ENCODE measurements around the gene MUC15. TPM values are rescaled to one million over a fixed set of nuclear protein-coding genes. Genes with fewer than 3 reads are reported as not detected.

MUC15 gene
- polyA plus RNA-seq, 1 donor, result 3.2 TPM

DNA sequence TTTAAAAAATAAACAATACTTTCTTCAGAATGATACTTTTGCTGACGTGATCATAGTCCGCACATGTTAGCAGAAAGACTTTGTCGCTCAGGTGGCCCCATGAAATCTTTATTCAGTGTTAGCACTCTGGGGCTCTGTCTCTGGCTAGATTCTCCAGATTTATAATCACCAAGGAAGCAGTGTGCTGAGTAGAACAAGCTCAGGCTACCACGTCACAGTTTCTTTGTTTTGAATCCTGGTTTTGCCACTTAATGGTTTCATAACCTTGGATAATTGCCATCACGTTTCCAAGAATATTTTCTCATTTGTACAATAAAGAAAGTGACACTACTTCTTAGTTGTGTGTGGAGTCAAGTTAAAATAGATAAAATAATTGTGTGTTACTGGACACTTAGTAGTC lies 3.9 kb upstream of the MUC15 start:
- DNase-seq, result no peak

DNA sequence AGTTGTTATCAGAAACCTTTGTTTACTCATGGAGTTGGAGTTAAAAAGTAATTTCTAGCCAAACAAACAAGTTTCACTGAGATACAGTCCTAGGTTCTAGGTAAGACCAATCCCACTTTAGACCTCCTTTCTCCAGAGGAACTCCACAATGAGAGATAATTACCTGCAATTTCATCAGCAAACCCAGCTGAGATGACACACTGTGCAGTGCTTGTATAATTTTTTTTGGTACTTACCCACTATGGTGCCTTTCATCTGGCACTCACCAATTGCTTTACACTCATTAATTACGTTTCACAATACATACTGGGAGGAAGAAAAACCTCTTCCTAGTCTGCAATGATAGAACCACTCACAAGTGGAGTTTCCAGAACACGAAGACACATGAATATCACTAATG lies 1.8 kb upstream of the MUC15 start:
- no peak for DNase-seq

DNA sequence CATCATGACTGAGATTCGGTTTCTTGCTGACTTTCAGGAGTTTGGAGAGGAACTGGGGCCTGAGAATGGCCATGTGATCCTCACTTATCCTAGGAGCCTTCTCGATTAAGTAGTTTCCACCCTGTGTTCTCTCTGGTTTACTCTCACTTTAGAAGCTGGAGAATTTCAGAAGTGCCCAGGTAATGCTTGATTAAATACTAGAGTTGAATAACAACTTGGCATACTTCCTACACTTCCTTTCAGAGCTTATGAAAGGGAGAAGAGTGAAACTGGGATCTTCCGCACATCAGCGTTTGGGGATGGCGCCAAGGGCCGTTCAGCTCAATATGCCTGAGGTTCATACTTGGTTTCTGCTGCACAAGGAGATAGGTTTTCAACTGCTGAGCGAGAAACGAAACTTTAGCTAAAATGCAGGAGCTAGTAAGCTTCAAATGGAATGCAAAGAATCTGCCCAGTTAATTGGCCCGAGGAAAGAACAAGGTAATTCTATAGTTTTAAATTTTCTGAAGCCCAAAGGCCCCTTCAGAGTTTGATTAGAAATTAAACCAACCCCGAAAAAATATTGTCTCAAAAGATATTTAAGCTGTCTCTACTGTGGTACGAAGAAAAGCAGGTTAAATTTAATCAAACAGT lies 823 bp upstream of the MUC15 start:
- DNase-seq, result peak; percentile 21

GRCh38 chr11:26569646-26570045 lies 2.4 kb downstream of the MUC15 start:
- no peak for DNase-seq

DNA sequence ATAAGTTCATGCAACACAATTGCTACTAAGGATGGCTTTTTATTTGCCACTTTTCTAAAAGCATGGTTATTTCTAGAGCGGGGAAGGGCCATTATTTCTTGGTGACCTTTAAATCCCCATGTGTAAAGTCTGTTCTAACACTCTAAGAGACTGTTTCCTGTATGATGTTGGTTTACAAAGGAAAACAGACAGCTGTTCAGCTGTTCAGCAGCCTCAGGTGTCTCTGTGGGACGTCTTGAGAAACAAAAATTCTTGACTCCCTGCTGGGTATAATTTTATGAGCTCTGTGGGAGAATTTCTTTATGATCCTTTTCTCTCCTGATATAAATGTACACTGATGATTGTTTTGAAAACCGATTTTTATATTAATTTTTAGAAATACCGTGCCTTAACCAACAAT lies 13.9 kb downstream of the MUC15 start:
- no peak for DNase-seq

GRCh38 chr11:26557666-26558065 lies 14.4 kb downstream of the MUC15 start:
- DNase-seq, result no peak

DNA sequence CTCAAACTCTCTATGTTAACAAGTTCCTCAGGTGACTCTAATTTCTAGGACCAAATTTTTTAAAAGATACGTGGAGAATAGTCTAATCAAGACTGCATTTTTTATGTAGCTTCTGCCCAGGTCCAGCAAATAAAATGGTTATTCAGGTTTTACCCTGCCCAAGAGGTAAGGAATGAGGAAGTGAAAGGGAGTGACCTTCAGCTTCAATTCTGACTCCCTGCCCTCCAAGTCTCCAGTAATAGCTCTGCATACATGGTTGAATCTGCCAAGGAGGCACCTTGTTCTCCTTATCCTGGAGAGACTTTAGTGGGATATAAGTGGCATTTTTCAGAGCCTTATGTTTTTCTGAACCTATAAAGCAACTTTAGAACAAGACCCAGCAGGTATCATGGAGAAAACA lies 15.5 kb downstream of the MUC15 start:
- no peak for DNase-seq

DNA sequence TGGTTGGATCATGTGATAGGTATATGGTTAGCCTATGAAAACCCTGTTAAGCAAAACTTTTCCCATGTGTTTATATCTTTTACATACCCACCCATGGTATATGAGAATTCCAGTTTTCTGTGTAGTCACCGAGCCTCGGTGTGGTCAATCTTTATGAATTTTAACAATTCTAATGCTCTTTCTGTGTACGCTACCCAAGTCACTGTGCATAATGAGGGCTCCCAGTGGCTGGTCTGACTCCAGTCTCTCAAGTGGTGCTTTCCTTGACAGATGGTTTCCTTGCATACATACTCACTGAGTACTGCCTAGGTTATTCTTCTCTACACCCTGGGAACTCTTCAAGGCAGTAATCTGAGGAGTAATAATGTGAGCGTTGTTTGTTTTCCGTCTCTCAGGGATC lies 17.6 kb downstream of the MUC15 start:
- DNase-seq, result no peak

GRCh38 chr11:26553182-26553581 lies 18.9 kb downstream of the MUC15 start:
- DNase-seq, result no peak

DNA sequence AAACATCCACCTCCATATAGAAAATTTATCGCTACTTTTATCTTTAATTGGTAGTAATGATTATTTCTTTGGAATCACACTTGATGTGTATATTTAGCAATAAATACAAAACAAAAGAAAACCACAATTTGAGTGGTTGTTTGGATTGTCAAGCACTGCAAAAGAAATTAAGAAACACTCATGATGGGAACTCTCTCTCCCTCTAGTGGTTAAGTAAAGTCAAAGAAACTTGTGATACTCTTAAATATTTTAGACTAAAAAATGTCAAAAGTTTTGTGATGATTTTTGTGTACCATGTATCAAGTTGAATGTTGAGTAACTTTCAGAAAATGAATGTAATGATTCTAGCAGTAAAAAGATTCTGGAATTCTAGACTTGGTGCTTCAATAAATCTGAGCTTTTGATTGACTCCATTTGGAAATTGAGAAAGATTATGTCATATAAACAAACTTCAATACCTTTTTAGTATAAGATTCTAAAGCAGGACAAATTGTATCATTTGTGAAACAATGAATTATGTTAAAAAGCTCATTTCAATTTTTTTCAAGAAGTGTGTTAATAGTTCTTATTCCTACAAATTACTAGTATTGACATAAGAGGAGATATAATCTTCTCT lies 20.8 kb downstream of the MUC15 start:
- no peak for DNase-seq

- no peak for DNase-seq
Observed at GRCh38 chr11:26550022-26550421, 22.0 kb downstream of the MUC15 start.

DNA sequence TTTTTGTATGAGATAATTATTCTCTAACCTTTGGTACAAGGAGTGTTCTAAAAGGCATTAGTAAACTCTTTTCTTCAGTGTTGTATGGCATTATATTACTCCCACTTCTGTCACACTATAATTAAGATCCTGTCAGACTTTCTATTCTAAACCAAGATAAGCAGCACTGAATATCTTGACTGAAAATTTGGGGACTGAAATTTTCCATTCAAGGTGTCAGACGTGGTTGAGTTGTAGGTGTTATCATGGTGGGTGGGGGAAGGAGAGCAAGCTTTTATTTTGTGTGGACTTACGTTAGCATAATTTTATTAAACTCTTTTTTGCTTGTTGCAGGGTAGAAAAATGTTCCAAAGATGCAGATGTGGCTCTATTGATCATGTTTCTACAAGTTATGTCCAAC lies 22.9 kb downstream of the MUC15 start:
- no peak for DNase-seq

- DNase-seq, result no peak
Observed at GRCh38 chr11:26541870-26542269, 30.2 kb downstream of the MUC15 start.

DNA sequence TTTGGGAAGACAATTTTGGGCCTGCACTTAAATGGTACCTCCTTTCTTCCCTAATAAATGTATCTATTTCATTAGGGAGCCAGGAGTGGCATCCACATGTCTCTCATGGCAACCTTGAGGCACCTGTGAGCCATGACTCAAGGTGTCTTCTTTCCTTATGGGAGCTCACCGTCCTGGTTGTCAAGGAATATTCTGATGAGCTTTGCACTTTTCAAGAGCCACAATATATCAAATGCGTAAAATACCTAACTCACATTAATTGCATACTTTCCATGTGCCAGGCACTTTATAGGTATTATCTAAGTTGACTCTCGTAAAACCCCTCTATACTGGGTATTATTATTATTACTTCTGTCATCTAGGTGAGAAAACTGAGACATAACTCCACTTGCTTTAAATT lies 32.5 kb downstream of the MUC15 start:
- DNase-seq, result no peak

DNA sequence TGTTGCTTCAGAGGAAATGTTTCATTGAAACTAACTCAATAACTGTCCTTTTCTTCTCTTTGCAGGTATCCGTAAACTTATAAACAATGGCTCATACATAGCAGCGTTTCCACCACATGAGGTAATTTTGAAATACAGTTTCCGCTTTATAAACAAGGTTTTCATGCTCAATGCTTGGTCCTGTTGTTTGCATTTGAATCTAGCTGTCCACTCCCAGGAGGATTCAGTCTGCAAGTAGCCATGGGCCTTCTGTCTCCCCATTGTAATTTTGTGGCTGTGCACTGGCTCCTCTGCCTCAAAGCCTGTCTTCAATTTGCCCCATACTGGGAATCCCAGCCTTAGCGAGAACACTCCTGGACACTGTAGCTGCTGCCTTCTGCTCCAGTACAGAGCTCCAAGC lies 34.7 kb downstream of the MUC15 start:
- no peak for DNase-seq

DNA sequence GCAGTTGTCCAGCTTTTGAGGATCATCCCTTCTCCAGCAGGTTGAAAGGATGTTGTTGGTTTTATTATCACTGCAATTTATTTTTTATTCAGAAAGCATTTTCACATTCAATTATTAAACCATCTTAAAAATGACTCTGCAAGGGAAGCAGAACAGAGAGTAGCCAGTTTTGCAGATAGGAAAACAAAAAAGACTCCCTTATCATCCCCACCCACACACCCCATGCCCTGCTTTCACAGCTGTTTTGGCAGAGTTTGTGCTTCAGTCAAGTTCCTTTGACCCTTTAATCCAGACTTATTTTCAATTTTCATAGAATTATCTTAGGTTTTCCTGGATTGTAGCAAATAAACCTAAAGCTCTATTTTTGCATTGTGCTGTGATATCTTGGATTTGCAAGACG lies 44.4 kb downstream of the MUC15 start:
- DNase-seq, result no peak

- DNase-seq, result no peak
Observed at GRCh38 chr11:26522912-26523610, 49.0 kb downstream of the MUC15 start.

- no peak for DNase-seq
Observed at GRCh38 chr11:26519469-26519868, 52.6 kb downstream of the MUC15 start.

DNA sequence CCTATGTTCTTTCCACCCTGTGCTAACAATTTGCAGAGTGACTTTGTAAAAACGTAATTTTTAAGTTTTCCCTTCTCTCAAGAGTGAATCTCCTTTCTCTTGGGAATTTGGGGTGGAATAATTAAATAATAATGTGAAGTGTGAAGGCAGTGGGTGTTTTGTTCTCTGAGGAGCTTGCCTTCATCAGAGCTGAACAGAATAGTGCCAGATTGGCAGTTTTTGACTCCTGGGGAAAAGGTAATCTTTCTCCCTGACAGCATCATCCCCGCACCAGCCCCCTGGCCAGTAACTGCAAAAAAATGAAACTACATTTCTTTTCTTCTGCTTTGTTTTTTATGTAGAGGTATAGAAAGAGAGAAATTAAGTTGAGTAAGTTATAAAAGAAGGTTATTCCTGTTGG lies 59.9 kb downstream of the MUC15 start:
- no peak for DNase-seq

- DNase-seq, result no peak
Observed at GRCh38 chr11:26510756-26511155, 61.3 kb downstream of the MUC15 start.

DNA sequence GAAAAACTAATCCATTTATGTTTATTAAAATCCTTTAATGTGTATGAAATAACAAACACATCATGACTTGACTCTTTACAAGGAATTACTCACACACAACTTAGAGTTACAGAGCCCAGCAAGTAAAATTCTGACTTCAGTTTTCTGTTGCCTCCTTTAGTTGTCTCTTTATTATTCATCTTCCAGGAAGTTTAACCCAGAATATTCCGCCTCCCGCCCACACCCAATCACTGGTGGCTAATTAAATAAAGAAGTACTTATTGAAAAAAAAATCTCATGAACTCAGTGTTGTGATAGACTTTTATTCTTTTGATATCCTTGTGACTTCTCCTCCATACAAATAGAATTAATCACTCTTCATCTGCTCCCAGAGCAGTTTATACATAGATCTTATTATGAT lies 61.9 kb downstream of the MUC15 start:
- DNase-seq, result no peak
